GM21390 (cell line): ENCODE data around the gene MKKS.
"Not testable (repeated sequence)": the region's sequence is repeated elsewhere in the genome, so short reads cannot be mapped to it uniquely, and the experiment has no call there.

Experiments
- ATAC-seq: cut with Tn5 transposase; IDR thresholded peaks from one replicate; pipeline ENCODE4 v1.9.1; 2021; ENCODE audit not compliant: unreplicated experiment

The MKKS gene

DNA sequence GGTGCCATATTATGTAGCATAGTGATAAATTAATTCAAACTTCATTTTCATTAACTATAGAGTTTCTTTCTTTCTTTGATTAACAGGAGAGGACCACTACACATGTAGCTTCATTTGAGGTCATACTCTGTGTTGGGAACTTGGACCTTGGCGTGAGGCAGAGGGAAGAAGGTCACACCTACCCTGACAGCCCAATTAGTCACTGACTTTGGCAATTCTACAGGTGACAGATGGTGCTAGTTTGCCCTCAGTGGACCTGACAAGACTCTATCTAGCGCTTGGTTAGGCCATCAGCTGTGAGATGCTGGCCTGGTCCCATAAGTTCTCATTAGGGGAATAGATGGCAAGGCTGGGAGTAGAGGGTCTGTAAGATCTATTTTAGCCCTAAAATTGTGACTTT is 15.2 kb upstream of the MKKS start:
- no peak for ATAC-seq

DNA sequence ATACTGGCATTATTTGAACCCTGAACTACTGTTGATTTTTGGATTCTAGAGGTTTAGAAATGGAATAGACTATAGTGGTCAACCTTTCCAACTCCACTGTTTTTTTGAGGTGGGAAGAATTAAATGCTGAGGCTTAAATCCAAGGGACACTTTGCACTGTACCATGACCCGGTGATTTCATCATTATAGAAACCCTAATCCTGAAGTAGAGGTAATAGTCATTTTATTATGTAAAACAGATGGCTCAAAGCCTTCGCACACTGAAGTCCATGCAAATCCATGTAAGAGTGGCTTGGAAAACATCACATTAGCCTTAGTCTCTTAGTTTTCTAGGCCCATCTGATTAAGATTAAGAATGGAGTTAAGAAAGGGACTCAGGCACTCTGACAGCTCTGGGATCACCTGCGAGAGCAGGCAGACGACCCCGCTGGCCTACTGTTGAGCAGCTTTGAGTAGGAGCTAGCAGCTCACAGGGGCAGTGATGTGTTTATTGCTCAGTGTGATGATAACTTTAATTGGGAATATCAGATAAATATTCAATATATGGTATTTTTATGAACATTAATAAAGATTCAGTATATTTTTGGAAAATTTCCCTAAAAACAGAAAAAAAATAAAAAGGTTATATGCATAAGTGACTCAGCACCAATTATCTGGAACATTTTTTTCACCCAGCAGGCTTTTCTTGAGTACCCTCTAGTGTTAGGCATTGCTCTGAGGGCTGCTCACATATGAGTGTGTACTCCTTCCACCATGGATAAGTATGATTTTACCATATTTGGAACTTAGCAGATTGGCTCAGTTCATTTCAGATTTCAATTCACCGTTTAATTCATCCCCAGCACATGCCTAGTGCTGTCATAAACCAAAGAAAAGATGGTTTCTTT is 14.5 kb upstream of the MKKS start:
- no peak for ATAC-seq

DNA sequence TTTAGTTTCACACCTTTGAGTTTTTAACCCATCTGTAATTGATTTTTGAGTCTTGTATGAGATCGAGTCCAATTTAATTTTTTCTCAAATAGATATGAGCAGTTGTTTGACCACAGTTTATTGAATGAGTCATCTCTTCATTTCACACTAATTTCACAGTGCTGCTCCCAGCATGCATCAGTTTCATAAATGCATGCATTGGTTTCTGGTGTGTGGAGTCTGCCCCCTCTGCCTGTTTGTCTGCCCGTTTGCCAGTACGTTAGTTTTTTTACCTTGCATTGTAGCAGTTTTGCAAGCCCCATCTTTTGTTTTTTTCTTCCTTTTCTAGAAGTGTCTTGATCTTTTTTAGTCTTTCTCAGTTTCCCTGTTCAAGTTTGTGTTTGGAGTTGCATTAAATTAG is 13.0 kb upstream of the MKKS start:
- peak; percentile 98 for ATAC-seq

DNA sequence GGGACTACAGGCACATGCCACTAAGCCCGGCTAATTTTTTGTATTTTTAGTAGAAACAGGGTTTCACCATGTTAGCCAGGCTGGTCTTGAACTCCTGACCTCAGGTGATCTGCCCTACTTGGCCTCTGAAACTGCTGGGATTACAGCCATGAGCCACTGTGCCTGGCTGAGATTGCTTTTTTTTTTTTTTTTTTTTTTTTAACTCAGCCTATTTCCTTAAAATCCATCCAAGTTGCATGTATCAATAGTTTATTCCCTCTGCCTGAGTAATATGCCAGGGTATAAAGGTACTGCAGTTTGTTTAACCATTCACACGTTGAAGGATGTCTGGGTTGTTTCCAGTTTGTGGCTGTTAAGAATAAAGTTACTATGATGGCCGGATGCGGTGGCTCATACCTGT is 11.7 kb upstream of the MKKS start:
- no peak for ATAC-seq

DNA sequence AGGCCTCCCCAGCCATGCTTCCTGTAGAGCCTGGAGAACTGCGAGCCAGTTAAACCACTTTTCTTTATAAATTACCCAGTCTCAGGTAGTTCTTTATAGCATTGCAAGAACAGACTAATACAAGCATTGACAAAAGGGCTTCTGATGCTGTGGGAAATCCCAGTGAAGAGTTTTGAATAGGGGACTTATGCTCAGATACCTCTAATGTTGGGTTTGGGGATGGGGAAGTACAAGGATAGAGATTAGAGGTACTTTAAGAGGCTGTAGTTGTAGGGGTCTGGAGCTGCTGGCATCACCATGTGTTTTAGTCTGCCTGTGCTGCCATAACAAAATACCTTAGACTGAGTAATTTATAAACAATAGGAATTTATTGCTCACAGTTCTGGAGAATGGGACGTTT is 9.9 kb upstream of the MKKS start:
- no peak for ATAC-seq

DNA sequence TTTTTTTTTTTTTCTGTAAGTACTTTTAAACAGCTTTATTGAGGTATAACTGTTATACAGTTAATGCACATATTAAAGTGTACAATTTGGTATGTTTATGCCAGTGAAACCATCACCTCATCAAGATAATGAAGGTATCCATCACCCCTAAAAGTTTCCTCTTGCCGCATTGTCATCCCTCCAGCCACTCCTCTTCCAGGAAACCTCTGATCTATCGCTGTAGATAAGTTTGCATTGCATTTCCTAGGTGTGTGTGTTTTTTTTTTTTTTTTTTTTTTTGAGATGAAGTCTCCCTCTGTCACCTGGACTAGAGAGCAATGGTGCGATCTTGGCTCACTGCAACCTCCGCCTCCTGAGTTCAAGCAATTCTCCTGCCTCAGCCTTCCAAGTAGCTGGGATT is 4.2 kb upstream of the MKKS start:
- ATAC-seq, result no peak

DNA sequence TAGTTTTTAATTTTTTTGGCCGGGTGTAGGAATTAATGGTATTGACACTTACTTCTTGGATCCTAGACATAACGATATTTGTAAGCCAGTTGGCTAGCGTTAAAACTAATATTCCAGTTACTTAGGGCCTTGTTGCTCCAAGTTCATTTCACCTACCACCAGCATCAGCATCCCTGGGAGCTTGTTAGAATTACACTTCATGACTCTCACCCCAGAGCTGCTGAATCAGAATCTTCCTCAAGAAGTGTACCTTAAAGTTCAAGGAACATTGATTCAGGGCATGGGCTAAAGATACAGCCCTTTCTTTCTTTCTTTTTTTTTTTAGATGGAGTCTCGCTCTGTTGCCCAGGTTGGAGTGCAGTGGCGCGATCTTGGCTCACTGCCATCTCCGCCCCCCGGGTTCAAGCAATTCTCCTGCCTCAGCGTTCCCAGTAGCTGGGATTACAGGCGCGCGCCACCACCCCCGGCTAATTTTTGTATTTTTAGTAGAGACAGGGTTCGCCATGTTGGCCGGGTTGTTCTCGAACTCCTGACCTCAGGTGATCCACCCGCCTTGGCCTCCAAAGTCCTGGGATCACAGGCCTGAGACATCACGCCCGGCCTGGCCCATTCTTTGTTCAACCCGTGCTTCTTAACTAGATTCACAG is 2.2 kb upstream of the MKKS start:
- no peak for ATAC-seq

DNA sequence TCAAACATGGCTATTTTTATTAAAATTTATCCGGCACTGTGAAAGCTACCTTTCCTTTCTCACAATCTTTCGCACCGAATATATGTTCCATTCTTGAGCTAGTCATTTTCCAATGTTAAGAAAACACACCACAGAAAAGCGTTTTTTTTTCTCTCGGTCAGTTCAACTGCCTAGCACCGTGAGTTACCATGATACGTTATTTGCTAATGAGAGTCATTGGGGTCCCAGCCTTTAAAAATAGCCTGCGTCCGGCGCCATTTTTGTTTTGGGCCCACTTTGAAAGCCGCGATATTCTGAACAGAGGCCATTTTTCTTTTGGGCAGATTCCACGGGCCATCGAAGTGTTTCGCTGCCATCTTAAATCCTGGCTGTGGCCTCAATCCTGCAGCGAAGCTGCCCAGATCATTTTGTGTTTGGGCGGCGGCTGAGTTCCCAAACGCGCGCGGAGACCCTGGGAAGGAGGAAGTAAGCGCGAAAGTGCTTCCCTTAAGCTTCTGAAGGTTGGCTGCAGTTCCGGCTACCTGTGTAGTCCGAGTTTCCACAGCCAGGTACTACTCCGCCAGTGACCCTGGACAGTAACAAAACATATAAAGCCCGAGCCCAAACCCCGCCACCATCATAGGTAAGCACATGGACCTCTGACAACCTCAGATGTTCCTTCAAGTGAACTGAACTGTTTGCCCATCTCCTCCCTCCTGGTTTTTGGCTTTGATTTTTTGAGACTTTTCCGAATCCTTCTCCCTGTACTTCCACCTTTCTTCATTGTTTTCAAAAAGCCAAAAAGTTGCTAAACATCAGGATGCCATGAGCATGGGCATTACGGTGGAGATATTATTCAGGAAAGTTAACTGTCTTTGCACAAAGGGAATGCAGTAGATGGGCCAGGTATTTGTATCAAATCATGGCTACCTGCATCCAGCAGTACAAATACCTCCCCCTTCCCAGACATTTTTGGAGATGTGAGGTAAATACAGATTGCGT is 1.1 kb upstream of the MKKS start, which contains the start of gene SLX4IP:
TSS of gene SLX4IP (plus strand) at position 474 of the 981 bp plus-strand sequence. CDS start 22,900 bp downstream, outside the sequence.
- peak; percentile 44 for ATAC-seq

DNA sequence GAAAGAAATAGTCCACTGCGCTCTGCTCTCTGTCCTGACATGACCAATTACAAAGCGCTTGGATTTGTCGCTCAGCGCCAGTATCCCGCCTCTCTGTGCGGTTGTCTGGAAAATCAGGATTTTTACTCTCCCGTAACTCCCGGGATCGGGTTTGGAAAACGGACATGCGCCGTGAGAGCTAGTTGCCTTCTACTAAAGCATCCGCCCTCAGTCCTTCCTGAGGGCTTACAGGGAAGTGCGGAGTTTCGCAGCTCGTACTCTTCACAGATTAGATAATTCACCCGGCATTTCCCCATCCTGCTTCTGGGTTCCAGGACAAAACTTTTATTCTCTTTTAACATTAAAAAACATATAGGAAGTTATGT is 427 bp upstream of the MKKS start:
- ATAC-seq, result peak; percentile 40

DNA sequence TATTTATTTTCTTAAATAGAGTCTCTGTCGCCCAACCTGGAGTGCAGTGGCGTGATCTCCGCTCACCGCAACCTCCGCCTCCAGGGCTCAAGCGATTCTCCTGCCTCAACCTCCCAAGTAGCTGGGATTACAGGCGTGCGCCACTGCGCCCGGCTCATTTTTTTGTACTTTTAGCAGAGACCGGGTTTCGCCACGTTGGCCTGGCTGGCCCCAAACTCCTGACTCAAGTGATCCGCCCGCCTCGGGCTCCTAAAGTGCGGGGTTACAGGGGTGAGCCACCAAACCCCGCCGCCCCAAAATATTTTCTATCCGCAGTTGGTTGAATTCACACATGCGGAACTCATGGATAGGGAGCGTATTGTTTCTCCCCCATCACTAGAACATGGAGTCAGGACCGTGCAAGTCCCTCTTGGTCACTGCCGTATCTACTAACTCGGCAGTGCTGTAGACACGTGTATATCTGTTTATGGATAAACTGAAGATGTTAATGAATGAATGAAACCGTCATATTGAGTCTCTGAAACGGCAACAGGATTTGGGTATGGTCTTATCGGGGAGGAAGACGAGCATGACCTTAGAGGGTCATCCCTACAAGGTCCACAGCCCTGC is 904 bp downstream of the MKKS start:
- ATAC-seq, result no peak

DNA sequence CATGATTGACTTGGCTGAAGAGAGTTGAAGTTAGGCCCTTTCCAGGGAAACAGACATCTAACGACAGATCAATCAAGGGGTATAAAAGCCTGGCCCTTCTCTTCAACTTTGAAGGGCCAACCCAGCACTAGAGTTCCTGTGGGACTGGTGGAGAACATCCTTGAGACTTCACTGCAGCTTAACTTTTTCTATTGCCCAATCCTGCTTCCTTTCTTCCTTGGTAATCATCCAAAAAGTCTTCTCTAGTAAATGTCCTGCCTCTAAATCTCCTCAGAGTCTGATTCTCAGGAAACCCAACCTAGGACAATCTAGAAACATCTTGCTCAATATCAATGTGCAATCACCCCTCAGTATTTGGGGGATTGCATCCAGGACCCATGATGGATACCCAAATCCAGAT is 1.9 kb downstream of the MKKS start:
- no peak for ATAC-seq

DNA sequence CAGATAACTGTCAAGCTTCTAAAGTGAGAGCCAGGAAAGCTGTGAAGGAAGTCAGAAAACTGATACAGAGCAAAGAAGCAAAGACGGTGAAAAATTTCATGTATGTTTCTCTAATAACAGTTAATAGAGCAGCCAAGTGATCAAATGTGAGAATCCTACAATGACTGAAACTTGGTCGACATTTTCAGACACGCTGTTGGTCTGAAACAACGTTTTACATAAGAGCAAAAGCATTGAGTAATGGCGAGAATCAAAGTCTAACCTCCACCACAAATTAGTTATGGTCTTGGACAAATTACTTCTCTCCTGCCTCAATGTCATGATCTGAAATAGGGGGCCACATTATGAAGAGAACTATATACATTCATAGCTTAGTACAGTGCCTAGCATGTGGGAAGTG is 3.3 kb downstream of the MKKS start:
- no peak for ATAC-seq

DNA sequence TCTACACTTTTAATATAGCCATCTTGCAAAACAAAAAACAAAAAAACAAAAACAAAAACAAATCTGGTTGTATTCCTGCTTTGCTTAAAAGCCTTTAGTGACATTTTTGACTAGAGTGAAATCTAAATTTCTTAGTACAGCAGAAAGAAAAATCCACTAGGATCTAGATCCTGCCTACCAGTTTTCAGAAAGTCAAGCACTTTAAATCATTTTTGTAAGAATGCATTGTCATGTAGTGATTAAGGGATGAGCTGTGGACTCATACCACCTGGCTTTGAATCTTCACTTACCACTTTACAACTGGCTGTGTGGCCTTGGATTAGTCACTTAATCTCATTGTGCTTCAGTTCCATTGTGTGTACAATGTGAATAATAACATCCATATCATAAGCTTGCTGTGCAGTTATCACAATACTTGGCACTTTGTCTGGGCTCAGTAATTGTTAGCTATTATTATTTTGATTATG is 4.0 kb downstream of the MKKS start:
- ATAC-seq, result no peak

DNA sequence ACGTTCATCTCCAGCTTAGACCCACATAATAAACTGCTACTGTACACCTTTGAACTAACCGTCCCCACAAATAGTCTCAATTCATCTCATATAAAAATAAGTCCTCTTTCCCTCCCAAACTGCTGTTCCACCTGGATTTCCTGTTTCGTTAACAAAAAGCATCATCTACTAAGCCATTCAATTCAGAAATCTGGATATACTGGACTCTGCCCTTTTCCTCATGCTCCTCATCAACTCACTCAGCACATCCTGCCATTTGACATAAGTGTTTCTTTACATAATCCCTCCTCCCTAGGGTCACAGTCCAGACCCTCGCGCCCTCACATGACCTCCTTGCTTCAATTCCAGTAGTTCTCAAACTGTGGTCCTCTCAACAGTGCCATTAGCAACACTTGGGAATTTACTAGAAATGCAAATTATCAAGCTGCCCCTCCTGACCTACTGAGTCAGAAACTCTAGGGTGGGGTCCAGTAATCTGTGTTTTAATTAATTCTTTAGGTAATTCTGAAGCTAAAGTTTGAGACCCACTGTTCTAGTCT is 4.5 kb downstream of the MKKS start:
- ATAC-seq, result no peak

DNA sequence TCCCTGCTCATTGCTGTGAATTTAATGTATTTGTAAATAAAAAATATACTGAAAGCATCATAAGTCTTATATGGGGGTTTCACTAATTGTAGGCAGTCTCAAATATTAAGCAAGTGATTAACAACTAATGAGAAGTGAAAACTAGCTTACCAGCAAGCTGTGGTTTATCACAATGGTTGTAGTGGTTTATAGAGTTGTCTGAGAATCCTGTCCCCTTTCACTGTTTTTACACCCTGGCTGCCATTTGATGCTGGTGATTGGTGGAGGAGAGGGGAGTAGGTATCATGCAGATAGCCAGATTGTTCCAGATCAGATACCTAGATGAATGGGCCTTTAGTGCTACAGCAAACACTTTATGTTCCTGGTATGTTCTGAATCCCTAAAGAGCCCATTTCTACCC is 6.0 kb downstream of the MKKS start:
- peak; percentile 37 for ATAC-seq

DNA sequence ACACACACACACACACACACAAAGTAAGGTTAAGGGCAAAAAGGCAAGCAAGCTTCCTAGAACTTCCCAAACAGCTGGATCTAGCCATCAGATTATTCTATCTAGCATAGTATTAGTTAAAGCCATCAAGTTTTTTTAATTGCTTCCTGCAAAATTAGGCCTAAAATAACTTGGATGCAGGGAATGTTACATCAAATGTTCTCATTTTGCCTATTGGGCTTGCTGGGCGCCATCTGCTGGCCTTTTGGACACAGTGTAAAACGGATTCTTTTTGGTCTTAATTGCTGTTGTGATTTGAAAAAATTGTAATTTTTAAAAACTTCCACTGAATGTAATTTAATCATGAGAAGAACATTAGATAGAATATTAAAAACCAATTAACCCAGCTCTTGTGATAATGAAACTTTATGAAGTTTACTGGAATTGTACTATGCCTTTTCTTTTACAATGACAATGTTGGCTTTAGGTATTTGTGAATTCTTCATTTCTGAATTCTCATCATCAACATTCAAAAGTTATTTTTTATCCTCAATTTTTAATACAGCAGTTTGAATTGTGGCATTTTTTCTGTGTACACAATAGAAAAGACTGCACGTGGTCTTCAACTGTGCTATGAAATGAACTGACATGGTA is 6.8 kb downstream of the MKKS start:
- no peak for ATAC-seq

DNA sequence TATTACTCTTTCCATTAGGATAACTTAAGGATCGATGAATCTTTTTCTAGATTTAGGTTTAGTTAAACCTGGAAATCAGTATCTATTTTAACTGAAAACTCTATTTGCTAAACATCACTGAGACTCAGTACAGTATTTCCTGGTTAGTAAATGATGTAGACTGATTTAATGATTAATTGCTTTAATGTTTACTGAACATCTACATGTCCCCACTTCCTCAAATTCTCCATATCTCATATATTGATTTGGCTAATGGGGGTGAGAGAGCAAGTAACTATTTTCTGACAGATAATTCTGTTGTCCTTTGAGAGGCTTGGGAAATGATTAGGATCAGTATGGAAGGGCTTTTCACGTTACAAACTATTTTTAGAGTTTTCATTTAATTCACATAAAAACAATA is 10.3 kb downstream of the MKKS start:
- no peak for ATAC-seq

DNA sequence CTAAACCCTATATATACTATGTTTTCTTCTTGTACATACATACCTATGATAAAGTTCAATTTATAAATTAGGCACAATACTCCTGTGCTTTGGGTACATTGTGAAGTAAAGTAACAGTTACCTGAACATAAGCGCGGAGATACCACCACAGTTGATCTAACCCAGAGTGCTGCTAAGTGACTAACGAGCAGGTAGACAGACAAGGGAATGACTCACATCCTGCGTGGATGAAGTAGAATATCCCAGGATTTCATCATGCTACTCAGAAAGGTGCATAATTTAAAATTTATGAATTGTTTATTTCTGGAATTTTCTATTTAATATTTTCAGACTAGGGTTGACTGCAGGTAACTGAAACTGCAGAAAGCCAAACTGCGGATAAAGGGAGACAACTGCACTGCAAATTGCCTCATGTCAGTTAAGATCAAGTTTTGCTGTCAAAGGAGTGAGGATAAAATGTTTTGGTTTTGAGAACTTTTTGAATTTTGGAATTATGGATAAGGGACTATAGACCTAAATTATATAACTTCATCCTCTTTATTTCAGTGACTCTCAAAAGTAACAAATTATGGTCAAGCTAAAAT is 14.4 kb downstream of the MKKS start:
- no peak for ATAC-seq

DNA sequence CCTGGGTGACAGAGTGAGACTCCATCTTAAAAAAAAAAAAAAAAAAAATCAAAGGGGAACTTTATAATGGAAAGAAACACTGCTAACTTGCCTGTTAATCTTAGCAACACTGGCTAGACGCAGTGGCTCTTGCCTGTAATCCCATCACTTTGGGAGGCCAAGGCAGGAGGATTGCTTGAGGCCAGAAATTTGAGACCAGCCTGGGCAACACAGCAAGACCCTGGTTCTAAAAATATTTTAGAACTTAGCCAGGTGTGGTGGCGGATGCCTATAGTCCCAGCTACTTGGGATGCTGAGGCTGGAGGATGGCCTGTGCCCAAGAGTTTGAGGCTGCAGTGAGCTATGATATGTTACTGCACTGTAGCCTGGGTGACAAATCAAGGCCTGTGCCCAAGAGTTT is 16.8 kb downstream of the MKKS start:
- ATAC-seq, result not testable (repeated sequence)
